Right ventricle myocardium superior (tissue), 1 donor: ENCODE measurements around the gene FBXW12. TPM values are rescaled to one million over a fixed set of nuclear protein-coding genes. Genes with fewer than 3 reads are reported as not detected.
A peak's percentile ranks its signal among the peaks of the same experiment; 100 is the strongest.
"Not testable (repeated sequence)": the region's sequence is repeated elsewhere in the genome, so short reads cannot be mapped to it uniquely, and the experiment has no call there.

Experiments used
- ATAC-seq: fragments of 200-7000 bp; cut with Tn5 transposase; one replicate; pipeline ENCODE4 v1.9.1; 2020; ENCODE audit warnings: mild to moderate bottlenecking; ENCODE audit not compliant: poor library complexity
- DNase-seq: peaks from one replicate; pipeline ENCODE4 v3.0.0-alpha.2; 2020
- intact Hi-C: fragments of 100-400 bp; cut with DNase I; formaldehyde crosslinking; loops from one replicate; pipeline ENCODE4 v1.11.2; 2022
- long read RNA-seq: library from polyadenylated mRNA; unstranded; transcript quantifications from one replicate; pipeline ENCODE4 v2.0.0, GENCODE V29; 2021
- total RNA-seq: library from RNA; stranded (reverse); fragmentation: NEBNext Ultra II Directional; extraction: Animal tissue kit (Norgen Biotek cat#: 25700); gene quantifications from one replicate; pipeline ENCODE4 v1.2.1, GENCODE V29; 2021
- donor health status: DM: no; HTN: yes; CAD: no; lungs with severe emphysema.

FBXW12 gene, protein sequence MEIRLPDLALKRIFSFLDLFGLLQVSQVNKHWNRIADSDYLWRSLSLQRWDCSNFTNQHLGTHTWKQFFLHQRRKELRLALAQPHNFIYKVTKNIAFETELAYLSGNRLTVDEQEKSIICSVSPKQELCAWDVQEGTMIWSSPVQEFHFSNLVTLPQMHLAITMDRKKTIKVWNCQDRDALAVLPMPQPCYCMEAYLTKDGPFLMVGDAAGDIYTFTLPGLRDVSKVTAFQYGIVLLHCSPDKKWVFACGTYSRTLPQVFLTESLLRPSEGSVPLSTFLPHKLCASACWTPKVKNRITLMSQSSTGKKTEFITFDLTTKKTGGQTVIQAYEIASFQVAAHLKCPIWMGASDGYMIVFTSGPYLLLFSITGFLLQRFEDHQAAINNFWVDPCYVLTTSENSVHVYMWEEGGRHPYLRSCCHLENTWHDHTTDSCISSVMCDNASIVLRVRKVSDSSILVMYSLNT
- not detected for total RNA-seq
- long read RNA-seq: 0 reads

DNA sequence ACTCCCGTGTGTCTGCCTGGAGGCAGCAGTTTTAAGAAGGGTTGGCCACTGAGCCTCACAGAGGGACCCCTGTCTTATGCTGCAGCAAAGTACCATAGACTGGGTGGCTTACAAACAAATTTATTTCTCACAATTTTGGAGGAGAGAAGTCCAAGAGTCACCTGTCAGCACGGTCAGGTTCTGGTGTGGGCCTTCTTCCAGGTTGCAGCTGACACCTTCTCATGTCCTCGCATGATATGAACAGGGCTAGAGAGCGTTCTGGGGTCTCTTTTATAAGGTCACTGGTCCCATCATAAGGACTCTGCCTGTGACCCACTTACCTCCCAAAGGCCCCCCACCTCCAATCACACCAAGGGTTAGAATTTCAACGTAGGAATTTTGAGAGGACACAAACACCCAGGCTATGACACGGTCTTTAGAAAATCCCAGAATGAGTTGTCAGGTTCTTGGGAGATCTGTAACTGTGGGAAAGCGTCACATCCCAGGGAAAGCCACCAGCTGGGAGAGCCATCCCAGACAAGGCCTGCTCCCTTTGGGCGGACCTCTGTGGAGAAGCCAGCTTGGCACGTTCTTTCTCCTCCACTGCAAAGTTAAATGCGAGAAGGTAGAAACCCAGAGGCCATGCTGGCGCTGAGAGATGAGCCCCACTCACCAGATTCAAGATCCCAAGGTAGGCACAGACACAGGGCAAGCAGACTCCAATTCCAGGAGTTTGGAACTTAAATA lies at the start of gene FBXW12:
Gene FBXW12, plus strand, starts transcription at position 569 of the 726 bp plus-strand sequence. CDS start 549 bp downstream, outside the sequence.
- DNase-seq: no peak
- ATAC-seq: no peak
- intact Hi-C loops: no loop called here

DNA sequence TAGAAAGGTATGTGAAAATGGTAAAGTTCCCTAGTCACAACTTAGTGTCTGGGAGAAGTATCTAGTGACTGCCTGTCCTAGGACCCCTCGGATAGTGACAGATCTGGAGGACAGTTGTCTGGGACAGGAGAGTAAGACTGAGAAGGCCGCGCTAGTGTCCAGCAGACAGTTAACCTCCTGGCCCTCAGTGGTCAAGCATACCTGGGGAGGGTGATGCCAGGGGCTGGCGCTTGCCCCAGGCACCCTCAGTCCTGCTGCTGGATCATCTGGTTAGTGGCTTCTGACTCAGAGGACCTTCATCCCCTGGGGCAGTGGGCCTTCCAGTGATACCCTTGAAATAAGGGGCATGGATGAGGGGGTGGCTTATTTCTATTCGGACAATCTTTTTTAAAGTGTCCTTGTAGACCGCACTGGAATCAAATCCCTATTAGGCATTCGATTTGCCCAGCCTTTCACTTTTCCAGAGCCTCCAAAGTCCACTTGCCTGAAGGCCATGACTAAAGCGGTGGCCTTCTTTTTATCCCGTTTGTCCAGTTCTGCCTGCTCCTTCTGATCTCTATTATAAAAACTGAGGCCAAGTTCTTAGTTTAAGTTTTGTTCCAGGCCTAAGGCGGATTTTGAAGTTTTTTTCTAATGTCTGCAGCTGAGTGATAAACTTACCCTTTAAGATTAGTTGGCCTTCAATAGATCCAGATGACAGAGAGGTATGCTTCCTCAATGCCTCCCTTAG lies 40.1 kb upstream of the FBXW12 start:
- DNase-seq, intact Hi-C loops, ATAC-seq: not testable (repeated sequence)

DNA sequence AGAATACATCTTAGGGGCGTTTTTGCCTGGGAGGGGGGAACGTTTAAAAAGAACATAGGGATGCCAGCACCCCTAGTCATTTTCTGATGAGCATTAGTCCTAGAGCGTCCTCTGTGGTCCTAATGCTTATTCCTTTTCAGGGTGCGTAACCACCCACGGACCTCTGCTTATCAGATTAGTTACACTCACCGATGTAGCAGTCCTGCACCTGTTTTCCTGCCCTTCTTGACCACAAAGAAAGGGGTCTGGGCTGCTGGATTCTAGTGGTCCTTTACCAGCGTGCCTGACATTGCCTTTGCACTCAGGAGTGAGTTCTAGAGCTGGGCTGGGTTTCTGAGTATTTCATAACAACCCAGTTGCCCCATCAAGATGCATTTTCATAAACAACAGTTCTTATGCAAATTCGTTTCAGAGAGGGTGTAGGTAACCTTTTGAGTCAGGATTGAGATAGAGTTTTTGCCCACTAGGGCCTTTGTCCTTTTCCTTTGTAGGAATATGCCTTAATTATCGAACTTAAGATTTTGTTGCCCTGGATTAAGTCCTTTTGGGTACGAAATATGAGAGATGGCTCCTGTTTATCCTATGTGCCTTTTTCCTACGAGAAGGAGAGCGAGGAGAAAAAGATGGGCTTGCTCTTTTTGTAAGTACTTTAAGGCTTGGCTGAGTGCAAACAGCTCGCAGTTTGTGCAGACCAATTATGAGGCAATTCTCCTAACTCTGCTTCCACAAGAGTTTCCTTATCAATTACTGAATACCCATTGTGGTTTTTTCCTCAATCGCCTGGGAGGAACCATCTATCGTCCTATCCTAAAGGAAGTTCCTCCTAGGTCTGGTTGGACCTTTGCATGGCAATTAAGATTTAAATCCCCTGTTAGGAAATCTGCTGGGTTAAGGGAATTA lies 38.4 kb upstream of the FBXW12 start, which contains the start of gene SPINK8:
Gene SPINK8, minus strand, starts transcription at position 316 of the 900 bp plus-strand sequence. CDS start 5,320 bp downstream, outside the sequence.
- DNase-seq, intact Hi-C loops, ATAC-seq: not testable (repeated sequence)

DNA sequence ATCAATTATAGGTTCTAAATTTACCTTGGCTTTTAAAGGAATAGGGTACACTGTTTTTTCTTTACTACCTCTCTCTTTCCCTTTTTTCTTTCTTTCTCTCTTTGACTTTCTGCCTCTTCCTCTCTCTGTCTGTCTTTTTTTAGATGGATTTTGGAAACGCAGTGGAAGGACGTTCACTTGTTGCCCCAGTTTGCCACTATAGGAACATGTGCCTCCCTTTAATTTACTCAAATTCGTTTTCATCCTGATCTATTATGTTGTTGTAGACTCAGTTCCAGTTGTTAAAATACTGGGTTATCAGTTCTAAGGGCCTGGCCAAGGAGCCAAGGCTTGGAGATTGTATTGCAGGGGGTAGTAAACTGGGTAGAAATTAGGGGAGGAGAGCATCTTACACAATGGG lies 37.4 kb upstream of the FBXW12 start:
- ATAC-seq (no peak), DNase-seq (no peak)
- intact Hi-C loops: no loop called here

DNA sequence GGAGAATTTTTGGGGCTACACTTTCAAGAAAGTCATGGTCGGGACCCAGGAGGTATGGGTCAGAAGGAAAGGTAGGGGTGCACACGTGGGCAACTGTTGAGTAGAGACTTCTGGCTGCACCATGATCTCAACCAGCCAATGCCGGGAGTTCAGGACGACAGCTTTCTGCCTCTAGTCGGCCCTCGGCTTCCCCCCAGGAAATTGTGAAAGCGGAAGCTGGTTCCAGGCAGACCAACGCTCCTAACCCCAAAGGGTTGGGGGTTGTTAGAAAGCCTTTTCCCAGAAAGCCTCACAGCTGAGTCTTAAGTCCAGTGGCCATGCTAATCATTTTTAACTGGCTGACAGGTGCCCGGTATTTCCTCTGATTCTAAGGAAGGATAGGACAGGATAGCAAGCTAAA lies 36.7 kb upstream of the FBXW12 start:
- peak; percentile 44 for DNase-seq
- intact Hi-C loops, ATAC-seq: not testable (repeated sequence)

DNA sequence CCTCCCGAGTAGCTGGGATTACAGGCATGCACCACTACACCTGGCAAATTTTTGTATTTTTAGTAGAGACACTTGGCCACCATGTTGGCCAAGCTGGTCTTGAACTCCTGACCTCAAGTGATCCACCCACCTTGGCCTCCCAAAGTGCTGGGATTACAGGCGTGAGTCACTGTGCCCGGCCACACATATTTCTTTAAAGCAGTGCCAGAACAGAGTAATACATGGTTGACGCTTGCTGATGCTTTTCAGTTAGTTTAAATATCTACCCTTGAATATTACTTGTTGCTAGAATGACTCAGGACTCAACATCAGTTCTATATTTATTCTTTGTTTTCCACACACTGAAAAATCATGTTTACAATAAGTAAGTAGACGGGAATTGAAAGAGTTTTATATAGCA lies 34.5 kb upstream of the FBXW12 start:
- DNase-seq, ATAC-seq, intact Hi-C loops: not testable (repeated sequence)

DNA sequence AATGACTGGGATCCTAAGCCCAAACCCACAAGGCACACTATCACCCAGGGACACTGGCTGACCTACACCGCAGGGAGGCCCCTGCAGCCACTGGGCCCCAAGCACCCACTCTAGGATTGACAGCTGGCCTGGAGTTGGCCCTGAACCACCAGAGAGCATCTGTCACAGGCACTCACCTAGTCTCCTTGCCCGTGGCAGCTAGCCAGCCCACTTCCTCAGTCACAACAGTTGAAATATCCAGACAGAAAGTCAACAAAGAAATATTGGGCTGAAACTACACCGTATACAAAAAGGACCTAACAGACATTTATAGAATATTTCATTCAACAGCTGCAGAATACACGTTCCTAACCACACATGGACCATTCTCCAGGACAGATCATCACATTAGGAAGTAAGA lies 33.4 kb upstream of the FBXW12 start:
- DNase-seq (no peak), ATAC-seq (no peak)
- intact Hi-C loops: no loop called here

DNA sequence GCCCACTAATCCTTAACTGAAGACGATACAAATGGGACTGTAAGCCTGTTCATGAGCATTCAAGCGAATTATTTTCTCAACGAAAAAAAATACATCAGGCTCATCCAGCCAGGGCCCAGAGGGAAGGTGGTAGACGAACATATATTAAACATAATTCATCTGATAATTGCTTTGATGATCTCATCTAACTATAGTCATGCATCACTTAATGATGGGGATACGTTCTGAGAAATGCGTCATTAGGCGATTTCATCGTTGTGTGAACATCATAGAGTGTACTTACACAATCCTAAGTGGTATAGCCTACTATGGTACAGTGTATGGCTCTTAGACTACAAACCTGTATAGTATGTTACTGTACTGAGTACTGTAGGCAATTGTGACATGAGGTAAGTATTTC lies 28.6 kb upstream of the FBXW12 start:
- no peak for DNase-seq
- no peak for ATAC-seq
- intact Hi-C loops: no loop called here

DNA sequence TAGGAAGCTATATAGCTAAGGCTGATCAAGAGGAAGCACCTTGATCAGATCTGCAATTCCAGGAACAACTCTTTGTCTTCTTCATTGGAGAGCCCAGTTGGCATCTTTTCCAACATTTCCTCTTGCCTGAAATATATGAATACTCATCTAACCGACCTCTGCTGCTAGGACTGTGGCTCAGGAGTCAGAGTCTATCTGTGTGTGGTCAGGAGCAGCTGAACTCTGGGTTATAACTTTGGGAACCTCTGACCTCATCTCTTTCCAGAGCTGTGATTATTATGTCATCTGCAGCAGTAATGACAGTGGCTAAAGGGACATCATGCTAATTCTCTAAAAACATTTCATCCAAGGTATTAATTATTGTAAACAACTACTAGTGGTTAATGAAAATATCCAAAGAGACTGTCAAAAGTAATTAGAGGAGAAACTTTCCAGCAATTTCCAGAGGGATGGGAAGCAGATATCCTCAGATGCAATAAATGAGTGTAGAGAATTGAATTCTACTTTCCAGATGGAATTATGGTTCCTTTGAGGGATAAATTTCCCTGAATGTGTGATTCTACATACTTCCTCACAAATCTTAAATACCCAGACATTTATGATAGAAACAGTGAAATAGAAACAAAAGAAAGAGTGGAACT lies 27.0 kb upstream of the FBXW12 start:
- no peak for DNase-seq
- ATAC-seq: no peak
- intact Hi-C loops: no loop called here

DNA sequence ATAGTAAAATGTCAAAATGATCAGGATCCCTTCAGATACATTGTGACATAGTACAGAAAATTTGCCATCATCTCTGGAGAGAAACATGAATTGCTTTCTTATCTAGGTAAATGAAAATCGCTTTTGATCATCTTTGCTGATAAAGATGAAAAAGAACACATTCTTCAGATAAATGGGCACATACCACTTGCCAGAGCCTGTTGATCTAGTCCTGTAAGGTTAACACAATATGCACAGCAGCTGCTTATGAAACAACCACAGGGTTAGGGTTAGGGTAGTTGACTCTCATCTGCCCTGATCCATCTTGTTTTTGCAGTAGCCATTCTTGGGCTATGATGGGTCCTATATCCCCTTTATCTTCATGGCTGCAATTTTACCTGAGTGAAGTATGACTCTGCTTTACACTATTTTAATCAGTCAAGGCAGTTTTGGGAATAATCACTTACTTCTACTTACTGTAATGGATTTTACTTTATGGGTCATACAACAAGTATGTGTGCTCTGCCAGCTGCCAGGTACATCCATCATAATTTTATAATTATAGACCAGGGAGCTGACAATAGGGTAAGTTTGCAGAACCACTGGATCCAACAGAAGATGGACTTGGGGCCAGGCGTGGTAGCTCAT lies 26.0 kb upstream of the FBXW12 start:
- DNase-seq (no peak), ATAC-seq (no peak)
- intact Hi-C loops: no loop called here

DNA sequence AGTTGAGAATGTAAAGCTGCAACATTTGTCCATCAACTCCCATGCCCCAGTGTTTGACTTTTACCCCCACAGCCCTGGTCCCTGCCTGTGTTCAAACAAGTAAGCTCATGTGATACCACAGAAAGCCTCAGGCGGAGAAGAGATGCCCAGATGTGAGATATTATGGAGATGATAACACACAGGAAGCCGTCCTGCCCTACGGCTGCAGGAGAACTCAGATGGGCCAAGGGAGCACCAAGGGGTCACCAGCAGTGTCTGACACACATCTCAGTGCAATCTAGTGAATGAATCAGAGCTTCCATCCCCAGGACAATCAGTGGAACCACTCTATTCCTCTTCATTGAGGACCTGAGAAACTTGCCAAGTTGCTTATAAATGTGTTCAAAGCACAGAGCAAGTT lies 24.5 kb upstream of the FBXW12 start:
- DNase-seq (no peak), ATAC-seq (no peak)
- intact Hi-C loops: no loop called here

DNA sequence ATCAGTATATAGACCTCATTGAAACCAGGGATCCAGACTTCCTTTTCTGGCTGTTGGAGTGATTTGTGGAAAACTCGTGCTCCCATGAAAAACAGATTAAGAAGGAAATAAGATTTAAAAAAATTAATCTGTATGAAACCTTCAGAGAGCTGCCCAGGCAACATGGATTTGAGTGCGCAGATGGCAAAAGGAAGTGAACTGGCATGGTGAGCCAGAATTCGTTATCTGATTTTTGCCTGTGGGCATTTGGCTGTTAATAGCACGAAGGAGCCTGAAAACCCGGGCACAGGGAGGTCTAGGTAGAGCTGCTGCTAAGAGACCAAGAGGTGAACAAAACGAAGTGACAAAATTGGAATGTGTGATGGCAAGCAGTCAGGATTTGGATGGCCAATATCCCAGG lies 19.5 kb upstream of the FBXW12 start:
- DNase-seq (no peak), ATAC-seq (no peak)
- intact Hi-C loops: no loop called here

DNA sequence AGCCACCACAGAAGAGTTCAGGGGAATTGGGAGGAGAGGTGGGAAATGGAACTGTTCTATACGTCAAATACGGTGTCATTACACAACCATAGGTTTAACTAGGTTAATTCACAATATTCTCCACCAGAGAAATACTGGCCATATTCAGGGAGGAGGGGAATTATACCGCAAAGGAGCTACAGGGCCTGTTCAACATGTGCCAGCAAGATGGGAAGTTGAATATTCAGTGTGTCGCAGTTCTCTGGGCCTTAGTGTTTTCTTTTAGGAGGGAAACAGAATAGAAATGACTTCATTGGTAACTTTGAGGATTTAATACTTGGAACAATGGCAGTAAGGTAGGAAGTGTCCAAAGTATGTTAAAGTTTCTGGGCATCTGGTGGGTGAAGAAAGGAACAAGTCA lies 18.0 kb upstream of the FBXW12 start:
- ATAC-seq (no peak), DNase-seq (no peak)
- intact Hi-C loops: no loop called here

DNA sequence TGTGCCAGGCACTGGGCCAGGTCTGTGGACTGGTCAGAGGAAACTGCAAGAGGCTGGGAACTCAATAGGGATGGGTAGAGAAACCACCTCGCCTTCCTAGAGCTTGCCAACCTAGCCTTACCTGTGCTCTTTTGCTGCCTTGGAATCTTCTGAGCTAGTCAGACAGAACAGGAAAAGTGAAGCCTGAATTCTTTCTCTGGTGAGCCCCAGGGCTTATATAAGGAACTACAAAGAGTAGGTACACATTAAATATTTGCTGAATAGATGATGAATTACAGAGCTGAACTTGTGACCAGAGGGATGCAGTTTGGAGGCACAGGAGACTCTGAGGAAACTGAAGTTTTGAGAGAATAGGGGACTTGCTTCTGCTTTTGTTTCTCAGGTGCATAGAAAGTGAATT lies 15.6 kb upstream of the FBXW12 start:
- ATAC-seq (no peak), DNase-seq (no peak)
- intact Hi-C loops: no loop called here

DNA sequence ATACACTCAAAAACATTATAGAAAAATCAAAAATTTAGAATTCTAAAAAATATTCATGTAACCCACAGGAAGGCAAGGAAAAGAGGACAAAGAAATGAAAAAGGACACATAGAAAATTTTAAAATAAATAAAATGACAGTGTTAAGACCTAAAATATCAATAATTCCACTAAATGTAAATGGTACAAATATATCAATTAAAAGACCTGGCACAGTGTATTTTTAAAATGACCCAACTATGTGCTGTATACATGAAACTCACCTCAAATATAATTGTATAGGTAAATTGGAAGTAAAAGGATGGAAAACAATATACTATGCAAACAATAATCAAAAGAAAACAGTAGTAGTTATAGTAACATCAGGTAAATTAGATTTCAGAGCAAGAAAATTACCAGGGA lies 10.1 kb upstream of the FBXW12 start:
- intact Hi-C loops: no loop called here
- ATAC-seq: no peak
- no peak for DNase-seq

DNA sequence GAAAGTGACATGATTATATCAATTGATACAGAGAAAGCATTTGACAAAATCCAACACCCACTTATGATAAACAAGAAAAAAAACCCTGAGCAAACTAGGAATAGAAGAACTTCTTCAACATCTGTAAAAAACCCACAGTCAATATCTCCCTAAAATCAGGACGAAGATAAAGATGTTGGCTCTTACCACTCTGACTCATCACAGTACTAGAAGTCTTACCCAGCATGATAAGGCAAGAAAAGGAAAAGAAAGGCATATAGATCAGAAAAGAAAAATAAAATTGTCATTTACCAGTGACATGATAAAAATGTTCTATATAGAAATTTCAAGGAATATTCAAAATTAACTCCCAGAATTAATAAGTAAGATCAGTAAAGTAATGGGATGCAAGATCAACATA lies 7.2 kb upstream of the FBXW12 start:
- intact Hi-C loops: no loop called here
- ATAC-seq: no peak
- no peak for DNase-seq

DNA sequence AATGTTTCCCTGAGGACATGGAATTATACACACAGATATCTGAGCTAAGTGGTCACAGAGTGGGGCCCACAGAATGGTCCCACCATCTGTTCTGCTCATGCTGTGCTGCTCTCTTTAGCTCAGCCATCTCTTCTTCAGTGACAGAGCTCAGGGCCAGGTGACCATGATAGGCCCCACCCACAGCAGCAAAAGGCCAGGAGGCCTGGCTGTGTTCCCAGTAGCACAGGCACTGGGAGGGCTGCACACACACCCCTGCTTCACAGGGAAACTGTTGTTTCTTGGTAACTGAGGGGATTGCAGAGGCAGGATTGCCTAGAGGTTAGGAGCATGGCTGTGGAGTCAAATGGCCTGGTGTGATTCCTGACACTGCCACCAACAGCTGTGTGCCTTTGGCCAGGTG lies 4.8 kb upstream of the FBXW12 start:
- ATAC-seq: peak; percentile 53
- intact Hi-C loops: no loop called here
- DNase-seq: no peak
